ENCODE measurements around the gene URI1.

DNA sequence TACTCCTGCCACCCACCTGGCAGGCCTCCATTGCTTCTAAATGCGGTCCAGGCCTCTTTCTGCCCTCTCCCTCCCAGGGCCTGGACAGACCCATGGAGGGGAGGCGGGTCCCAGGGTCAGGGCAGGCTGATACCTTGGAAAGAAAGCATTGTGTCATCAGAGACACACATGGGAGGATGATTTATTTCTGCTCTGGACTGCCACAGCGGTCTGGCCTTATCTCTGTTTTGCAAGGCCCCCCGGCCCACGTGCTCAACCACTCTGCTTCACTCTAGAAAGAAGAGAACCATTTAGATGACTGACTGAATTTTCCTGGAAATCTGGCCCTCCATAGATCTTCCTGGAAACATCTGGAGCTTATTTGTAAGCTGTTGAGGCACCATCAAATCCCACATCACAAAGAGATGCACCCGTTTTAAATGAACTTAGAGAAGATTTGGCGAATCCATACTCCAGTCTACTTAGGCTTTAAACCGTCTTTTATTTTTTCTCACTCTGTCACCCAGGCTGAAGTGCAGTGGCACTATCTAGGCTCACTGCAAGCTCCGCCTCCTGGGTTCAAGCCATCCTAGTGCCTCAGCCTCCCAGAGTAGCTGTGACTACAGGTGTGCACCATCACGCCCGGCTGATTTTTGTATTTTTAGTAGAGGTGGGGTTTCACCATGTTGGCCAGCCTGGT is 48.3 kb upstream of the URI1 start:
- no peak for TF ChIP-seq CTCF (IDR thresholded peaks at IDR 0.05)
- no peak for TF ChIP-seq POLR2A (IDR thresholded peaks at IDR 0.05)
